ENCODE measurements around the gene ZSWIM3.

Gene ZSWIM3

GRCh38 chr20:45907219-45907948 lies 50.0 kb downstream of the ZSWIM3 start:
- H3K36me3 ChIP-seq (replicated peaks; ENCODE audit: low read depth, low read length): no peaks in the 10 kb centered on the region
- H3K27me3 ChIP-seq (ENCODE audit: low read depth, low read length): no peaks in the 10 kb centered on the region
- H3K4me3 ChIP-seq (ENCODE audit: low read length): no peak overlapping the region
- no peak overlapping the region for H3K27ac ChIP-seq (ENCODE audit: low read length)
- TF ChIP-seq, protein P1, sequence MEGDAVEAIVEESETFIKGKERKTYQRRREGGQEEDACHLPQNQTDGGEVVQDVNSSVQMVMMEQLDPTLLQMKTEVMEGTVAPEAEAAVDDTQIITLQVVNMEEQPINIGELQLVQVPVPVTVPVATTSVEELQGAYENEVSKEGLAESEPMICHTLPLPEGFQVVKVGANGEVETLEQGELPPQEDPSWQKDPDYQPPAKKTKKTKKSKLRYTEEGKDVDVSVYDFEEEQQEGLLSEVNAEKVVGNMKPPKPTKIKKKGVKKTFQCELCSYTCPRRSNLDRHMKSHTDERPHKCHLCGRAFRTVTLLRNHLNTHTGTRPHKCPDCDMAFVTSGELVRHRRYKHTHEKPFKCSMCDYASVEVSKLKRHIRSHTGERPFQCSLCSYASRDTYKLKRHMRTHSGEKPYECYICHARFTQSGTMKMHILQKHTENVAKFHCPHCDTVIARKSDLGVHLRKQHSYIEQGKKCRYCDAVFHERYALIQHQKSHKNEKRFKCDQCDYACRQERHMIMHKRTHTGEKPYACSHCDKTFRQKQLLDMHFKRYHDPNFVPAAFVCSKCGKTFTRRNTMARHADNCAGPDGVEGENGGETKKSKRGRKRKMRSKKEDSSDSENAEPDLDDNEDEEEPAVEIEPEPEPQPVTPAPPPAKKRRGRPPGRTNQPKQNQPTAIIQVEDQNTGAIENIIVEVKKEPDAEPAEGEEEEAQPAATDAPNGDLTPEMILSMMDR (IDR thresholded peaks at IDR 0.05; ENCODE audit: low read depth, low read length): no peak
- no peak for TF ChIP-seq EZH2phosphoT487 (IDR thresholded peaks at IDR 0.05; ENCODE audit: low read depth)
- no peak overlapping the region for H2AFZ ChIP-seq (ENCODE audit: low read depth, low read length)
- H3K4me1 ChIP-seq (ENCODE audit: low read length): peaks cover 19% of the 10 kb centered on the region
- no peak overlapping the region for H3K4me2 ChIP-seq (ENCODE audit: low read length)
- H3K9me3 ChIP-seq (ENCODE audit: insufficient read depth, low read length): no peaks in the 10 kb centered on the region
- H3K79me2 ChIP-seq (ENCODE audit: low read length): no peaks in the 10 kb centered on the region; the same call in 1 of the 2 replicates
- H4K20me1 ChIP-seq (ENCODE audit: insufficient read depth, low read length): no peaks in the 10 kb centered on the region
- H3K9ac ChIP-seq (ENCODE audit: low read length): no peak overlapping the region

DNA sequence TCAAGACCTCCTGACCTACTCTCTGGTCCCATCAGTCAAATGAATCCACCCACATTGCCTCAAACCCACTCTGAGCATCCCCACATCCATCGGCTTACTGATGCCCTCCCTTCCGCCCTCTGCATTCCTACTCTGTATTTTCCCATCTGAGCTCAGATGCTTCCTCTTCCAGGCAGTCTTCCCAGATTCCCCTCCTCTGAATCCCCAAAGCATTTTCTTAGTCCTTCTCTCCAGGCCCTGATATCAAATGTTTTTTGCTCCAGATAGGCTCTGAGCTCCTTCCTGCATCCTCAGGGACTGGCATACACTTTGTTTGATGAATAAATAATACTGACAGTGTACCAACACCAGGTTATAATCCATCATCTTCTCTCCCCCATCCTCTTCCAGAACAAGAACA lies 50.7 kb downstream of the ZSWIM3 start:
- H2AFZ ChIP-seq (ENCODE audit: low read depth, low read length): no peak overlapping the region
- peaks cover 25% of the 10 kb centered on the region for H3K4me1 ChIP-seq (ENCODE audit: low read length)
- no peak overlapping the region for H3K27ac ChIP-seq (ENCODE audit: low read length)
- no peak overlapping the region for H3K4me3 ChIP-seq (ENCODE audit: low read length)
- no peaks in the 10 kb centered on the region for H3K9me3 ChIP-seq (ENCODE audit: insufficient read depth, low read length)
- no peak for TF ChIP-seq EZH2phosphoT487 (IDR thresholded peaks at IDR 0.05; ENCODE audit: low read depth)
- no peaks in the 10 kb centered on the region; the same call in 1 of the 2 replicates for H3K79me2 ChIP-seq (ENCODE audit: low read length)
- no peaks in the 10 kb centered on the region for H3K36me3 ChIP-seq (replicated peaks; ENCODE audit: low read depth, low read length)
- no peak overlapping the region for H3K4me2 ChIP-seq (ENCODE audit: low read length)
- H4K20me1 ChIP-seq (ENCODE audit: insufficient read depth, low read length): no peaks in the 10 kb centered on the region
- no peaks in the 10 kb centered on the region for H3K27me3 ChIP-seq (ENCODE audit: low read depth, low read length)
- no peak overlapping the region for H3K9ac ChIP-seq (ENCODE audit: low read length)

GRCh38 chr20:45909336-45909808 lies 52.0 kb downstream of the ZSWIM3 start:
- Histone ChIP-seq H3K27me3 (ENCODE audit: low read depth, low read length) (no peaks in the 10 kb centered on the region), H3K4me3 (ENCODE audit: low read length) (no peak overlapping the region), H4K20me1 (ENCODE audit: insufficient read depth, low read length) (no peaks in the 10 kb centered on the region), H3K27ac (ENCODE audit: low read length) (no peak overlapping the region), H2AFZ (ENCODE audit: low read depth, low read length) (no peak overlapping the region), H3K4me2 (ENCODE audit: low read length) (no peak overlapping the region), H3K36me3 (replicated peaks; ENCODE audit: low read depth, low read length) (no peaks in the 10 kb centered on the region), H3K4me1 (ENCODE audit: low read length) (peaks cover 37% of the 10 kb centered on the region), H3K79me2 (ENCODE audit: low read length) (no peaks in the 10 kb centered on the region; the same call in 1 of the 2 replicates), H3K9ac (ENCODE audit: low read length) (no peak overlapping the region), H3K9me3 (ENCODE audit: insufficient read depth, low read length) (no peaks in the 10 kb centered on the region)
- TF ChIP-seq EZH2phosphoT487 (IDR thresholded peaks at IDR 0.05; ENCODE audit: low read depth): no peak
- TF ChIP-seq, protein P1 (IDR thresholded peaks at IDR 0.05; ENCODE audit: low read depth, low read length): no peak

- H4K20me1 ChIP-seq (ENCODE audit: insufficient read depth, low read length): no peaks in the 10 kb centered on the region
- no peak overlapping the region for H3K9ac ChIP-seq (ENCODE audit: low read length)
- no peaks in the 10 kb centered on the region; the same call in 1 of the 2 replicates for H3K79me2 ChIP-seq (ENCODE audit: low read length)
- peaks cover 40% of the 10 kb centered on the region for H3K4me1 ChIP-seq (ENCODE audit: low read length)
- H3K9me3 ChIP-seq (ENCODE audit: insufficient read depth, low read length): no peaks in the 10 kb centered on the region
- no peaks in the 10 kb centered on the region for H3K27me3 ChIP-seq (ENCODE audit: low read depth, low read length)
- H3K36me3 ChIP-seq (replicated peaks; ENCODE audit: low read depth, low read length): no peaks in the 10 kb centered on the region
- H3K27ac ChIP-seq (ENCODE audit: low read length): no peak overlapping the region
- H2AFZ ChIP-seq (ENCODE audit: low read depth, low read length): no peak overlapping the region
- H3K4me3 ChIP-seq (ENCODE audit: low read length): peak overlapping the region; percentile 73
- peak overlapping the region; percentile 92 for H3K4me2 ChIP-seq (ENCODE audit: low read length)
- TF ChIP-seq, protein P1 (IDR thresholded peaks at IDR 0.05; ENCODE audit: low read depth, low read length): no peak
- no peak for TF ChIP-seq EZH2phosphoT487 (IDR thresholded peaks at IDR 0.05; ENCODE audit: low read depth)
Observed at GRCh38 chr20:45909817-45910669, 52.6 kb downstream of the ZSWIM3 start.

Data from OCI-LY3 (cell line).